Fibroblast of skin of left quadriceps (primary cell): Measurements from ENCODE around the gene ATG4C.

Experiments used
- DNase-seq, 2 experiments: peaks; one replicate each; pipeline ENCODE4 v3.0.0-alpha.2; 2013; ENCODE audit warnings: low read depth in 2 of 2

ATG4C gene

DNA sequence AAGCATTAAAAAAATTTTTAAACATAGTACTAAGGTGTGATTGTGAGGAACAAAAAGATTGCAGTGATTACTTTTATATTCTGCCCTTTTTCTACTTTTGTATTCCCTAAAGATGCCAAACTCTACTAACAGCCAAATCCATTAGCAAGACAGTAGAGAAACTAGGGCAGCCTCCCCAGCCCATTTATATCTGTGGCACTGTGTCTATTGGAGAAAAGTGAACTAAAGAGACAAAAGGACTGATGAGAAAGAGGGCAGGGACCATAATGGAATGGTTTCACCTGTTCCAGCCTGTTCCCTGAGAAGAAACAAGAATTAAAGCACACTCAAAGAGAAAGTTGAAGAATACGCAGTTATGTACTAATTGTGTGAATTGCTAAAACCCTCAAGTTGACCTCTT, 56.6 kb downstream of the ATG4C start:
- no peak for DNase-seq

DNA sequence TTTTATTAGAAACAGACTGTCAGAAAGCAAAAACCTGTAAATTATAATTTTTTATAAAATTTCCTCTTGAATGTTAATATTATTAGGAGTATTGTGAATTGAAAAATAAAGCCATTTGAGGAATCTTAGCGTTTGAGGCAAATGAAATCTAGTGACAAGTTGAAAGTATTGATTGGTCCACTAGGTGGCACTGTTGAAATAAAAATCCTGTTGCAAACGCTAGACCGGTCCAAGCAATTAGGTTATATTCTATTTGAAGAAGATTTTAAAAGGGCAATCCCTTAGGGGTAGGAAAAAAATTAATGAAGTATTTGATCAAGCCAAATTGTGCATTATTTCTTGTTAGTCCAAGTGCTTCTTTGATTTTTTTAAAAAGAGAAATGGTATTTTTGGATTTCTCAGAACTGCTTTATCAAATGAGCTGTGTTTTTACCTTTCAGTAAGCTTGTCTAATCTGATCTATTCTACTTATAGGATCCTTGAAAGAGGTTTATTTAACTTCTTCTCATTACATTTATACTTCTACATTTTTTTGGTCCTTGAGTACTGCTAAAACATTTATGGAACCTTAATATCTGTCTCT, 57.7 kb downstream of the ATG4C start:
- DNase-seq = peak; percentile 35 to 38

DNA sequence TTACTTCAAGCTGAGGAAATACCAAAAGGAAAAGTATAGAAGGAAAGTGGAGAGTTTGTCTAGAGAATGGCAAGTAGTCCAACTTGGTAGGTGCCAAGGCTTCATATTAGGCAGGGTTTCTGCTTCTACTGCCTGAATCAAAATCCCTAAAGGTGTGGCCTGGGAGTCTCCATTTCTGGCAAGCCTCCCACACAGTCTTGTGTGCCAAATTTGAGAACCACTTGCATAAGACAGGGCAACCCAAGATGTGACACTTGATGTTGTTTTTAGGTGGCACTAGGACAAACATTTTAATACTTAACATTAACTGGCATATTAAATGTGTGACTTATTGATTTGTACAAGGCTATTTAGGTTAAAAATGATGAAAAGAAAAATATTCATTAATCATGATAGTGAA, 60.1 kb downstream of the ATG4C start:
- no peak for DNase-seq

DNA sequence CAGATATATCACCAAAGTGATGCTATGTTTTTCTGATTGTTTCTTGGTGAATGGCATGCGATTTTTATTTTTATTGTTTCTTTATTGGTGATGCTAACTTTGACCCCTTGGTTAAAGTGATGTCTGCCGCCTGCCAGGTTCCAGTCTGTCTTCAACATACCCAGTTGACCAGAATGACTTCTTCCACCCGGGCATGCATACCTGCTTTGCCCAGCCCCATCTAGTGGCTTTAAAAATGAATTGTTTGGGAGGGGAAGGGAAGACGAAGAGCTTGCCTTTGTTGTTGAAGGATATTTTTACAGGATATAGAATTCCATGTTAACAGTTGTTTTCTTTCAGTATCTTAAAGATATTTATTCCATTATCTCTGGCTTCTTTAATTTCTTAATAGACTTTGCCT, 65.1 kb downstream of the ATG4C start:
- DNase-seq = no peak

DNA sequence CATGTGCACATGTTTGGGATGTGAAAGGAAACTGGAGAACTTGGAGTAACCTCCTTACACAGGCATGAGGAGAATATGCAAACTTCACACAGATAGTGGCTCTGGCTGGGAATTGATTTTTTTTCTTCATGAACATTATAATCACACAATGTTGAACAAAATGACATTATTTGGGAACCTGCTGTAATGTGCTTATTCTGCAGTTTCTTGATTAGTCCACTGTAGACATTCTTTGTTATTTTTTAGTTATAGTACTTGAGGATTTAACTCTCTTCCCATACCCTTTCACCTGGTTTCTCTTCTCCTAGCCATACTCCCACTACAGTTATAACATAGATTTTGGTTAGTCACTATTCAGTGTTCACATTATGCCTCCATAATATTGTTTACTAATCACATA, 68.3 kb downstream of the ATG4C start:
- no peak for DNase-seq

DNA sequence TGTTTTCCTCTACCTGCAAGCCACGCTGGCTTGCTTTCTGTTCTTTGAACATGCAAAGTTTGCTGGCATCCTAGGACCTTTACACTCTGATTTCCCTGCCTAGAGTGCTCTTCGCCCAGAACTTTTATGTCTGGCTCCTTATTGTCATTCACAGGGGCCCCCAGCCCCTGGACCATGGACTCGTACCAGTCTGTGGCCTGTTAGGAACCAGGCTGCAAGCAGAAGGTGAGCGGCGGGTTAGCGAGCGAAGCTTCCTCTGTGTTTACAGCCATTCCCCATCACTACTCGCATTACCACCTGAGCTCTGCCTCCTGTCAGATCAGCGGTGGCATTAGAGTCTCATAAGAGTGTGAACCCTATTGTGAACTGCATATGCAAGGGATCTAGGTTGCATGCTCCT, 73.0 kb downstream of the ATG4C start:
- no peak for DNase-seq

DNA sequence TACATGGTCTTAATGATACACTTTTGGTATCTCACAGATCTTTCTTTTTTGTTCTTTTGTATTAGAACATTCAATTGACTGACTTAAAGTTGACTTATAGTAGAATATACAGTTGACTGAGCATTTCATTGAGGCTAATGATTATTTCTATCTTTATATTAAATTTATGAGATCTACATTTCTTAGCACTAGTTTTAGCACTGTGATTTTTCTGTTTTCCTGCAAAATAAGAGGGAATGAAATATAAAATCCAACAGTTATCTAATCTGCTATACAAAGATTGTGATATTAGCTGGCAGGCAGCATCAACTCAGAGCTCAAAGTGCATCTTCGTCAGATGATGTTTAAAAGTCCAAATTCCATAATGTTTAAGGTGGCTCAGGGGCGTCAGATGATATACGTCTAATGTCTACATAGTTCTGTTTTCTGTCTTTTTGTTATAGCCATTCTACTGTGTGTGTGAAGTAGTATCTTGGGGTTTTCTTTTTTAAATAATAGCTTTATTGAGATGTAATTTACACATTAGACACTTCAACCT, 85.4 kb downstream of the ATG4C start:
- no peak for DNase-seq

DNA sequence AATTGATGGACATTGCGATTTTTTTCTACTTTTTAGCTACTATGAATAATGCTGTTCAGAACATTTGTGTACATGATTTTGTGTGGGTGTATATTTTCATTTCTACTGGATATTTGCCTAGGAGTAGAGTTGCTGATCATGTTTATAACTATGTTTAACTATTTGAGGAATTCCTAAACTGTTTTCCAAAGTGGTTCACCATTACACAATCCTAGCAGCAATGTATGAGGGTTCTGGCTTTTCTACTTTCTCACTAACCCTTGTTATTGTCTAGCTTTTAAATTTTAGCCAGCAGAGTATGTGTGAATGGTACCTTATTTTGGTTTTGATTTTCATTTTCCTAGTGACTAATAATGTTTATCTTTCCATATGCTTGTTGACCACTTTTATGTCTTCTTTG, 86.2 kb downstream of the ATG4C start:
- peak in 1 of 2 experiments; percentile 6 for DNase-seq

DNA sequence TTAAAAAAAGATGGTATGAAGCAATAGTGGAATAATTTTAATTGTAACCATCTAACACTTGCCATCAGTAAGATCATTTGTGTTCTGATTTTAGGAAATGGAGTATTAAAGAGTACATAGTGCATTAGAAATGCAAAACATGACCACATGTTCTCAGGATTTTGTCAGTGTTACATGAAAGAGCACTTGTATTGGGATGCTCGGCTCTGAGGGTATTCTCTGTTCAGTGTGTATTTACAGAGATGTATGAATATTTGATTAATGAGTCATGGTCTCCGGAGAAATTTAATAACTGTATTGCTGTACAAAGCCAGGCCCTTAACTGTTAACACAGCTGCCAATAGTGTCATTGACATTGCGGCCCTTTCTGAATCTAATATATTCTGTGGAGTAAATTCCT, 91.7 kb downstream of the ATG4C start:
- DNase-seq = no peak

DNA sequence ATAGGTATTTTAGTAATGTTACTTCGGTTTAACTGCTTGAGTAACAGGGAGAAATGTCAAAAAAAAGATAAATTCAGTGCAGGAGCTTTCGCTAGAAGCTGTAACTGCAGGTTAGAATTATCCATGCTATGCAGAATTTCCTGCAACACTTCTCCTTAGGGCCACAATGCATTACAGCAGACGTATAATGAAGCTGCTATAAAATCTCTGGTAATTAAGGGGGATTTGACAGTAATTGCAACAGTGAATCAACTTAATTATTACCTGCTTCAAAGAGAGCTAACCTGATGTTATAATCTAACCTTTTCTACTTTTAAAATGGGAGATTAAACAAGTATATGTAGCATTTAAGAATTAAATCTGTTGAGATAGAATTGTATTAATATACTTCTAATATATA, 92.6 kb downstream of the ATG4C start:
- no peak for DNase-seq

DNA sequence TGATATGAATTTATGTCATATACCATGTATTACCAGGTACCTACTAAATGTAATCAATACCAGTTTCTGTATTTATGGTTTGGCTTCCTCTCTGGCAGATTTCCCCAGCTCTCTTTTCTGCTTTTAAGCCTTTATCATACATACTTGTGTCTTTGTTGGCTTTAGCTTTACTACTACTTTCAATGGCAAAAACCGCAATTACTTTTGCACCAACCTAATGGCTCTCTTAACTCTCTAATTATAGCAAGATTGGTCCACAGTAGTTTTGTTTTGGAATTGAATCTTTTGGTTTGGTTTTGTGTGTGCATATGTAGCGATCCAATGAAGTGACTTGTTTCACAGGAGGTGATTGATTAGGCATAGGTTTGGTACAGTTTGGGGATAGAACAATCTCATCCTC, 93.6 kb downstream of the ATG4C start:
- DNase-seq = no peak

DNA sequence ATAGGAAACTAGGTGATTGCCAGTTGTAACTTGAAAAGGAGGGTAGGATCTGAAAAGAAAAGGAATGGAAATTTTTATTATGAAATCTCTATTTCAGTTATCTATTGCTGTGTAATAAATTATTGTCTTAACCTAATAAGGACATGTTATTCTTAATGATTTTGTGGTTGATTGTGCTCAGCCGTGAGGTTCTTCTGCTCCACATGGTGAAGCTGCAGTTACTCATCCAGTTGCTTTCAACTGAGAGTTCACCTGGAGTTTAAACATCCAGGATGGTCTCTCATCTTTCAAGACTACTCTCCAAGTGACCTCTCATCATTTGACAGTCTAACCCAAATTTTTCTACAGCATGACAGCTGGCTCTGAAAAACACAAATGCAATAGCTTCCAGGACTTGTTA, 96.0 kb downstream of the ATG4C start:
- no peak for DNase-seq

DNA sequence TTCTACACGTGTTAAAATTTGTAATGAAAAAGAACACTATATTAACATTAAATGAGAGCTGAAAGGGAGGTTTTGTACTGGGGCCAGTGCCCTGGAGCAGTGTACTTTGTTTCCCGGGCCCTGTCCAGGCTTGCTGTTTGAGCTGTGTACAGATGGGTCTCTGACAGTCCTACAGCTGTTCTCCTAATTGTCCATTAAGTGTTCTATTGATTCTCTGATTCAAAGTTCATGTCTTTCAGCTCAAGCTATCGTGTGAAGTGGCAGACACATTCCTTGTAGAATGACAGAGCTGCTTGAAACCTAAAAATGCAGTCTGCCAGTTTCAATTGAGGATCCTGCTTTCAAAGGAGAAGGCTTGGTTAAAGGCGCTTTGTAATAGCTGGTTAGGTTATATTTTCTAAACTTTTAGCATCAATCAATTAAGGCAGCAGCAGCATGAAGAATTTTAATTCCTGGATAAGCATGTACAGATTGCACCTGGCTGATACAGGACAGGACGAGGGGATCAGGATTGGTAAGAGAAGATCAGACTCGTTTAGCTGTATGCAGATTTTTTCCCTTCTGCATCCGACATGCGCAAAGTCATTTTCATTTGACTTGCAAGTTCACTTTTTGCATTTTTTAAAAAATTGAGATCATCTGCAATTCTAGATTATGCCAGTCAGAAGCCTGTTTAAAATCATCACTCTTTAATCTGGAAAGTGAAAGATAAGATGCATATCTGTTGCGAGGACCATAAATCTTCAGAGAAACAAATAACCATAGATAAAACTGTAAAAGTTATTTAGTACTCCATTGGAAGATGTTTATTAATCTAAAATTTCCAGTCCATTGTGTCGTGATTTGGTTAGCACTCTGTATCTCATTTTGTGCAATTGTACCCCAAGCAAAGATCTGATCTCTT, 98.5 kb downstream of the ATG4C start:
- DNase-seq = no peak

DNA sequence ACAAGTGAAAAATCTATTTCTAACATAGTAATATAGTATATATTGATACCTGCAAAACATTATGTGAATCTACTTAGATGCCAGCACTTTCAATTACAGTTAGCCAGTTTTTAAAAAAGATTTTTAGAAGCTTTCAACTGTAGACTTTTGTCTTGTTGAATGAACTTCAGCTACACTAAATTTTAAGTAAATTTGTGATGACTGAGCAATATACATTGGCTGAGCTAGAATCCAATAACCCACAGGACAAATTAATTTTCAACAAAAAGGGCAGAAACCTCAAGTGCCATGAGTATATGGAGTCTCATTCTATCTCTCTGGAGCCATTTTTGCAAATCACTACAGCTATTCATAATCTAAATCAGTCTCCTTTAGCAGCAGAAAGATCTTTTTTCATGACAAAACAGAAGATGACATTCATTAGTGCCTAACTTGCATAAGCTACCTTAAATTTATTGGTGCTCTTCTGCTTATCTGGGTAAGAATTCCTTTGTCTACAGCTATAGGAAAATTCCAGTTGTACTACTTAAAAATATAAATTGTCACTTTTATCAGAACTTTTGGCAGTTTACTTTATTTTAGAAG, 100.3 kb downstream of the ATG4C start:
- DNase-seq = no peak

DNA sequence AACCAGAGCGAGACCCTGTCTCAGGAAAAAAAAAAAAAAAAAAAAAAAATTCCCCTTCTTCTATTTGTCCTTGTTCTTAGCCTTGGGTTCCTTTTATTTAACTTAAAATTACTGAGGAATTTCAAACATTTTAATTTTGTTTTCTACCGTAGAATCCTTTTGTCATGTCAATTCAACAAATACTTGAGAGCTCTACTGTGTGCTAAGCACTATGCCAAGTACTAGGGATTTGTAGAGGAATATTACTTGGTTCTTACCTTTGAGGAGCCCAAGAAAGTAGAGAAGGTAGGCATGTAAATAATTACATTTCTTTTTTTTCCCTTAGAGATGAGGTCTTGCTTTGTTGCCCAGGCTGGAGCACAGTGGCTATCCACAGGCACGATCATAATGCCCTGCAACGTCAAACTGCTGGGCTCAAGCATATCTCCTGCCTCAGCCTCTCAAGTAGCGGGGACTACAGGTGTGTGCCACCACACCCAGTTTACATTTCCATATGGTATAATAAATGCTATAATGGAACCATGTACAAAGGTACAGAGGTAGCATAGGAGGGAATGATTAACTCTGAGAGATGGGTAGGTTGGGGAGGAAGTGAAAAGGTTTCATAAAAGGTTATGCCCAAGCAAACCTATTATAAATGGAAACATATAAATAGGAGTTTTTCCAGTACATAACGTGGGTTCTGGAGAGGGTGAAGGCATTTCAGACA, 104.0 kb downstream of the ATG4C start:
- DNase-seq = no peak

DNA sequence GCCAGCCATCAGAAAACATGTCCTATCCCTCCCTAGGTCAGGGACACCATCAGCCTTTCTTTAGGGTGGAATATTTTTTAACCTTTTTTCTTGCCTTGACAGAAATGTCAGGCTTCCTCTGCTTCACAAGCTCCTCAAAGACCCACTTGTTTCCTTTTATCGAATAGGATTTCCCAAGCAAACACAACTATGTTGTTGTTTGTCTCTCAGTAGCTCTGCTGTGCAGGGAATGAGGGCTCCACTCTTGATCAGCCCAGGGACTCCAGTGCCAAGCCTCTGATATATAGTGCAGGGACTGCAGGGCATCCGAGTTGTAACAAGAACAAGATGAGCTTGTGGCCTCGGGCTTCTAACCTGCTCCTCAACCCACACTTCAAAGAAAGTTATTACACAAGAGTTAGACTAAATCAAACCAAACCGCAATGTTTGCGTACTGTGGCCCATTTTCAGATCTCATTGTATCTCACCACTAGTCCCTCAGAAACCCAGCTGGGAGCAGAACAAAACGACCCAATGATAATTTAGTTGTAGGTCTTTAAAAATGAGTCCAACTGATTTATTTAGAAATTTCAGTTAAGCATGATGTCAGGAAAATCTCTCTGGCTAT, 108.1 kb downstream of the ATG4C start:
- no peak for DNase-seq

DNA sequence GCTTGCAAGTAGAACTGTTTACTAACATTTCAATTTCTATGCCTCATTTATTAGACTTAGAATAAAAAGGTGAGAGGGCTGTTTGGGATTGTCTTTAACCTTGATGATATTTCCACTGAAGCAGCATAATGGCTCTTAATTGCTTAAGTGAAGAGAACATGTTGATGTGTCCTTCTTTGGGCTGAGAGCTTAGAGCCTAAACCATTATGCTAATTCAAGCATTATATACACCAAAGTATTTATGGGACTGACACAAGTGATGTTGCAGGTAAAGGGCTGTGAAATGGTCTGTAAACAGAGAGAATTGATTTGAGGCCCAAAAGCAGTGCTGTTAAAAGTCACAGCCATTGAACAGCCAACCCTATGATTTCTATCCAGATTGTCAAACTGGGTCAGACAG, 113.9 kb downstream of the ATG4C start:
- DNase-seq = no peak

DNA sequence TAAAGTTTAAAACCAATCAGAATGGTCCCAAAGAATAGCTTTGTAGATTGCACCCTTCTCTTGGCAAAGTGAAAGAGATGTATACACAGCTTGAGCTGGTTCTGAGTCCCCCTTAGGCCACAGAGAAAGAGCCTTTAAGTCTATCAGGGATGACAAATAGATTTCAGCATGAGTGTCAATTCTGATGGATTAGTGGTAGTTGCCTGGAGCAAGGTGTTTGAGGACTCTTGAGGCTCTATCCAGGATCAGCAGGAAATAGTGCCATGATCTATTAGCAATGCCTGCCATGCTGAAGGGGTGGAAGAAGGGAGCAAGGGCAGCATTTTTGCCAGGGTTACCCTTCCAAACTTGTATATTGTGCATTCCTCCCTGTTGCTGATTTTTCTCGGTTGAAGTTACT, 116.6 kb downstream of the ATG4C start:
- no peak for DNase-seq

DNA sequence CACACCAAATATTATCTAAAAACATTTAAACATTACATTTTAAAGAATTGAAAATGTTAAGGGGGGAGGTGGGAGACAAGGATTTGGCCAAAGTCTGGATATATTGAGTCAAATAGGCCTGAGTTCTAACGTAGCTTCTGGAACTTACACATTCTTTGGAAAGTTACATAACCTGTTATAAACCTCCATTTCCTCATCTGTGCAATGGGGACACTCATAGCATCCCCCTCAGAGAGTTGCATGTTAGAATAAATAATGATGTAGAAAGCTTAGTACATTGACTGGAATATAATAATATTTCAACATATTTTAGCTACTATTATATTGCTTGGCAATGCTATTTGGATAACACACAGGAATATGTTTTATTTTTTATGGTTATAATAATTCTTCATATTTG, 117.7 kb downstream of the ATG4C start:
- no peak for DNase-seq

DNA sequence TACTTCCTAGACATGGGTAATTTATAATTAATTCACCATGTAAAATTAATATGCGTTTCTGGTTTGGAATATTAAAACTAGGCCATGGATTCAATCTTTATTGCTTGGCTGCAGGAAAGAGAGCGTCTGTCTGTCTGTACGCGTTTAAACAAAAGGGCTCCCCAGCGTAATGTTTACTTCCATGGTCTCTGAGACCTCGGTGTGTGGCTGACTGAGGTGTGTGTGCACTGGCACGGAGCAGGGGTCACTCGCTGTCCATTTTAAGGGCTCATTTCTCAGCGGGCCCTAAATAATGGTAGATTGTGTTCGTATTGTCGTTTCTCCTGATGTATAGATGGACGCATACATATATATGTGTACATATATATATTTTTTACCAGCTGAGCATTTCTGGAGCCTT, 119.6 kb downstream of the ATG4C start:
- no peak for DNase-seq

DNA sequence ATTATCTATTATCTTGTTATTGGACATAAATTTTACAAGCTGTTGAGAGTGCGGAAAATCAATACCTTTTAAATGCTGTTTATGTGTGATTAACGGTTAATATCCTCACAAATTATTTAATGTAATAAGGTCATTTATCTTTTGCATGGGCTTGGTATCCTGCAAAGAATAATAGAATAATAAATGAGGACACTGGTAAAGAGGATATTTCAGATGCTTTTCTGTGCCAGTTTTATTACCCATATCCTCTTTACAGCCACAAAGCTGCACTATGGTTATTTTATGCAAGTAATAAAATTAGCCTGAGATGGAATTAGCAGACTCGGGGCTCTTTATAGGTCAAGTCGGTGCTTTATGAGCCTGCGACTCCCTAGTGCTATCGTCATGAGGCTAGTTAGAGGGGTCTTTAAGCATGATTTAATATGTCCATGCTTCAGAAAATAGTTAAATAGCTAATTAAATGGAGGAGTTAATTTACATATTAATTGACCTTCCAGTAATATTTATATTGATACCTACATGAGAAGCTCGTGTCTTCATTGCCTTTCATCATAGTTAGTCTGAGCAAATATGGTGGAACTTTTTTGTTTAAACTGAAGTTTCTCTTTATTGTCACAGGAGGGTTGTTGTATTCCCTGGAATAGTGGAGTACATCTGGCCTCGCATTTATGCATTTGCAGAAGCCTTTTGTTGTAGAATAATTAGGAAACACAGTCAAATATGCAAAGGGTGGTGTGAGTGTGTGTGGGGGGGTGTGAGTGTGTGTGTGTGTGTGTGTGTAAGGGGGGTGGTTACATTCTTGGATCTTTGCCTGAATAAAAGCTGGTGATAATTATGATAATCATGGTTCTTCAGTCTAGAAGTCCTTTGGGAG, 120.3 kb downstream of the ATG4C start:
- DNase-seq = no peak
